DMS79 treated with DMSO at 0.1 percent for 48 hours (cell line): Measurements from ENCODE around the gene CDC37.

Source experiments
- DNase-seq: peaks from one replicate; lab custom pipeline; 2025; lab: John Stamatoyannopoulos, UW

The CDC37 gene

DNA sequence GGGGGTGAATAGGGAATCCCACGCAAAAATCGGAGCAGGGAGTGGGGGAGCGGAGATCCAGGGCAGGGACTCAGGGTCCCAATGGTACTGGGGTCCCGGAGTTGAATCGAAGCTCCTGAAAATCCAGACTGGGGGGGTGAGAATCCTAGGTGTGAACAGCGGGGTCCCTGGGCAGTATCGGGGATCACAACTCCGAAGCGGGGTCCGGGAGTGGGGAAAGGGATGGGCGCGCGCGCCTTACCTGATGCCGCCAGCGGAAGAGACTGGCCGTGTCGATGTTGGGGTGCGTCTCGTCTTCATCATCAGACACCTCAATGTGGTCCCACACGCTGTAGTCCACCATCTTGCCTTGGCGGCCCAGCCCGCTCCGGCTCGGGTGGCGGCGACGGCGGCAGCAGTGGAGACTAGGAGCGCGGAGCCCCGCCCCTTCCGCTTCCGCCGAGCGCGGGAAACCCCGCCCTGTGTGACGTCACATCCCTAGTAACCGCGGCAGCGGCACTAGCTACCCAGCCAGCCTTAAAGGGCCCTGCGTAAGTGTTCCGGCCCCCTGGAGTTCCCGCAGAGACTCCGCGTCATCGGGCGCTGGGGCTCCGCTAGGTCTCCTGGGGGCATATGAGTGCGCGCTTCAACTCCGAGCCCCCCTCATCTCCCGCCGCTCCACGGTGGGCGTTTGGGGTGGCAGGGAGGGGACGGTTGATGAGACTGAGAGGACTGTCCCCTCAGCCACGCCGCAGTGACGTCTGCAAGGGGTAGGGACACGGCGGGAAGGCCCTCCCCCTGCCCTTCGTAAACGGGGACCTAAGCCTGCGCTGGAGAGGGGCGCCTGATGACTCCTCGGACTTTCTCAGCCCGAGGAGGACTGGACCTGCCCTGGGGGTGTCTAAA is at the start of gene CDC37:
Gene CDC37 (minus strand): TSS at position 406 of the 885 bp plus-strand sequence. CDS start 63 bp downstream, at position 343.
- peak; percentile 95 for DNase-seq

GRCh38 chr19:10450853-10451609 is 47.7 kb upstream of the CDC37 start:
- DNase-seq: no peak

DNA sequence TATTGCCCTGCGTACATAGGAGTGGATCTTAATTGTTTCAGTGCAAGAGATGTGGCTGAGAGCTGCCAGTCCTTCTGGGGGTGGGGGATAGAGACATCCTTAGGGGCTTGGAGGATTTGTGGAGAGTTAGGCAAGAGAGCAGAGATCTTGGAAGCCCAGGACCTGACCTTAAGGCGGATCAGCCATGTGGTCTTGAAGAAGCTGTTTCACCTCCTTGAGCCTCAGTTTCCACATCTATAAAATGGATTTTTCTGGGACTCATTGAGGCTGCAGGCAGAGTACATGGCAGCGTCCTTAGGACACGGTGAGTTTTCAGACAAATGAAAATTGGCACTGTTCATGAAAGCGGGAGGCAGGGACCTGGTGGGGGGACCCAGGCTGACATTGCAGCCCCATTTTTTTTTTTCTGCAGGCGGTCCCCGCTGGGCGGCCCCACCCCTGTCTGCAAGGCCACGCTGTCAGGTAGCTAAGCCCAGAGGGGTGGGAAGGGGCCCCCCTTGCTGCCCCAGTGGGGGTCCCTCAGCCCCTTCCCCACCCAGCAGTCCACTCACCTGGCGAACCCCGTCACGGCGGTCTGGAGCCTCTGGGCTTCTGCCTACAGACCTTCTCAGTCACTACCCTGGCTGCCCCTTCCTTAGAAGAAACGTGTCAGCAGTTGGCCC is 47.0 kb upstream of the CDC37 start:
- no peak for DNase-seq

GRCh38 chr19:10449037-10449436 is 45.7 kb upstream of the CDC37 start:
- DNase-seq: no peak

DNA sequence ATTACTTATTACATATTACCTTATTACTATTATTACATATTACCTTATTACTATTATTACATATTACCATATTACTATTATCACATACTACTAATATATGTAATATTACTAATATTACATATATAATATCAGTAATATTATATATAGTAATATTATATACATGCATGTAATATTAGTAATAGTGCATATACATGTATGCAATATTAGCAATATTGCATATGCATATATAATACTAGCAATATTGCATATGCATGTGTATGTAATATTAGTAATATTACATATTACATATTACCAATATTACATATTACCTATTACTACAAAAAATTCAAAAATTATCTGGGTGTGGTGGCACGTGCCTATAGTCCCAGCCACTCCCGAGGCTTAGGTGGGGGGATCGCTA is 39.4 kb upstream of the CDC37 start:
- DNase-seq: no peak

- DNase-seq: no peak
Observed at GRCh38 chr19:10439588-10439987, 36.2 kb upstream of the CDC37 start.

- no peak for DNase-seq
Observed at GRCh38 chr19:10433131-10433536, 29.8 kb upstream of the CDC37 start.

DNA sequence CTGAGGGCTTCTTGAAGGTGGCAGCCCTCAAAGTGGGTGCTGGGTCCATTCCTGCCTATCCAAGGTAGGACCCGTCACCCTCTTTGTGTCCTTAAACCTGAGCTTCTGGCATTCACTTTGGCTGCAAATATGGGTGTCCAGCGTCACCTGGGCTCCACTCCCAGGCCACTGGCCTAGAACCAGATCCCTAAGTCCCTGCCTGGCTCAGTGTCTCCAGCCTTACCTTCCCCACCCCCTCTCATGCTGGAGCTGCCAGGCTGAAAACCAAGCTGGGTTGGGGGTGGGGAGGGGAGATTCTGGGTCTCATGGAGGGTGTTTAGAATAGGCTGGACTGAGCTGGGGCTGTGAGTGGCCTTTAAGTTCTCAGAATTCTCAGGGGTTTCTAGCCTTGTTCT is 29.4 kb upstream of the CDC37 start:
- DNase-seq: no peak

GRCh38 chr19:10431943-10432735 is 28.8 kb upstream of the CDC37 start:
- DNase-seq: no peak

DNA sequence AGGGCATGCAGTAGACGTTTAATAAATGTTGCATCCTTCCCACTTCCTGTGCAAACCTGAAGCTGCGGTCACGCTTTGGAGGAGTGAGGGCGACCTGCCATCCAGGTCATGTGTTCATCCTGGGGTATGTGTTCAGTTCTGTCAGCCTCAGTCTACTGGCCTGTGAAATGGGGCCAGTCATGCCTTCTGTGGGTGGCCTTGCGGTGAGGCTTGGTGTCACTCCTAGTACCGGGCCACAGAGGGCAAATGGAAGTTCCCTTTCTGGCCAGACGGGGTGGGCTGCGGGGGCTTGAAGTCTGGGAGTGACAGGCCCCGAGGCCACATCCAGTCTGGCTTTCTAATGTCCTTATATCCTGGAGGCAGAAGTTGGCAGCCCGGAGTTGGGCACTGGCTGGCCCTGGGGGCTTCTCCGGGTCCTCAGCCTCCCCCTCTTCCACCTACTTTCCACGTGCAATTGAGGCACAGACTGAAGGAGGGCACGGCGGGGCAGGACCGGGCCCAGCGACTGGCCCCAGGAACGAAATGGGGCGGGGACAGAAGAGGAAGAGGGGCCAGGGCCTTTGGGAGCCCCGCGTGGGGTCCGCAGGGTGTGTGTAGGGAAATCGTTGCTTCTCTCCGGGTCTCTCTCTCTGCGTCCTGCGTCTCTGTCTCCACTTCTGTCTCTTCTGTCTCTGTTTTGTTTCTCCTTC is 28.1 kb upstream of the CDC37 start:
- no peak for DNase-seq

DNA sequence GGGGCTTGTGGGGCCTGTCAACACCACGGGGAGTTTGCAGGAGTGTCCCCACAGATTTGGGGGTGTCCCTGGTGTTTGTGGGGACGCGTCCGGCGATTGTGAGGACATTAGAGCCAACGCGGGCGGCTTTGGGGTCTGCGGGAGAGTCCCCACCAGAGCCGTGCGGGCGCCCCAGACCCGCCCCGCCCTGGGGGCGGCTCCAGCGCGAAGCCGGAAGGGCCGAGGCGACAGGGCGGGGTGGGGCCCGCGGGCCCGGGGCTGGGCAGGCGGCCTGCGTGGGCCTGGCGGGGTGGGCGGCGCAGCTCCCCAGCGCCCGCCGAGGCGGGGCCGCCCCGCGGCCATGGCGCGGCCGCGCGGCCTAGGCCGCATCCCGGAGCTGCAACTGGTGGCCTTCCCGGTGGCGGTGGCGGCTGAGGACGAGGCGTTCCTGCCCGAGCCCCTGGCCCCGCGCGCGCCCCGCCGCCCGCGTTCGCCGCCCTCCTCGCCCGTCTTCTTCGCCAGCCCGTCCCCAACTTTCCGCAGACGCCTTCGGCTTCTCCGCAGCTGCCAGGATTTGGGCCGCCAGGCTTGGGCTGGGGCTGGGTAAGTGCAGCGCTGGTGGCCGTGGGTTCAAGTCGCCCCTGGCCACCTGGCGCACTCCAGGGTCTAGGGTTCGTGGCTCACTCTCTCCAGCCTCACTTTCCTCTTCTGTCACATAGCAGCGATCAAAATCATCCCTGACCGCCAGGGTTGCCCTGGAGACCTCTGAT is 27.3 kb upstream of the CDC37 start:
- no peak for DNase-seq

GRCh38 chr19:10428996-10429381 is 25.6 kb upstream of the CDC37 start:
- no peak for DNase-seq

GRCh38 chr19:10427169-10427568 is 23.8 kb upstream of the CDC37 start:
- DNase-seq: no peak

DNA sequence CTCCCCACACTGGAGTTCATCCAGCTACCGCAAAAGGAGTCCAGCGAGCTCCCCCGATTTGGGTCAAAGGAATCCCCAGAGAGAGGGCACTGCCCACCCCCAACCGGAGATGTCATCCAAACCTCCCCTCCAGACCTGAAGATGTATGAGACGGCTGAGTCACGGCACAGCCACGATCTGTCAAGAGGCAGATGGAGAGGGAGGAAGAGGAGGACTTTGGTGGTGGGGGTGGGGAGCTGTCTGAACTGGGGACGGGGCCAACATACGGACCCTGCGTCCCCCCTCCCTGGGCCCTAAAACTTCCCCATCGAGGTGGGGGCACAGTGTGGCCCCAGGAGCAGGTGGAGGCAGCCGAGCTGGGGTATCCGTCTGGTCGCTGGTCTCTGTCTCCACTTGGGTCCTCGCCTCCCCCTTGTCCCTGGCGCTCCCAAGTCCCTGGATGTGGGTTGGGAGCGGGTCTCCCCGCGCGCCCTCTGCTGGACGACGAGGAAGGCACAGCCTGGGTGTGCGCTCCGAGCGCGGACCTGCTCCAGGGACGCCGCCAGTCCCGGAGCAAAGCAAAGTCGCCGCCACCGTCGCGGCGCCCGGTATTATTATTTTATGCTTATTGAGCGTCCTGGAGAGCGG is 20.8 kb upstream of the CDC37 start:
- peak; percentile 54 for DNase-seq

DNA sequence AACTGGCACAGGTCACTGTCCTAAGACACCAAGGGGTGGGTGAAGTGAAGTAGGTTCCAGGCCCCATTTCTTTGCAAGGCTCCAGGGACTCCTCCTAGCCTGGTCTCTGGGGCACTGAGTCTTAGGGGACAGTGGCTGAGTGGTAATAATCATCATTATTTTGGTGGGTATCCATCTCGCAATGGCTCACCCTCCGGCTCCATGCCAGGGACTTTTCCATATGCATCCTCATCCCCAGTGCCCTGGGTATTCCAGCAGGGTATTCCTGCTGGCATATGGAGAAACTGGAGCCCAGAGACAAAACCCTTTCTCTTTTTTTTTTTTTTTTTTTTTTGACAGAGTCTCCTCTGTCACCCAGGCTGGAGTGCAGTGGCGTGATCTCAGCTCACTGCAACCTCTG is 19.5 kb upstream of the CDC37 start:
- no peak for DNase-seq

DNA sequence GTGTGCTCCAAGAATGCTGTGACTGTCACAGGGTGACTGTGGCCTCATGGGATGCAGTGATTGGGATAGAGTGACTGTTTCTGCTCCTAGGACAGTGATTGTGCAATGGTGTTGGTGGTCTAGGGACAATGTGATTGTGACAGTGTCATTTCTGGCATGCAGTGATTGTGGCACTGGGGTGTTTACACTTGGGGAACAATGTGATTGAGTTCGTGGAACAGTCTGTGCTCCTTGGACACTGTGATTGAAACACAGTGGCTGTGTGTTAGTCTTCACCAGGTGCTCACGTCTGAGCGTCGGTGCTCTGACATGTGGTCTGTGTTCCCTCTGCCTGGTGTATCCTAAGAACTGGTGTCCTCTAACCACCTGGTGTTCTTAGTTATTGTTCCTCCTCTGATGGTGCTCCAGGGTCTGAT is 18.7 kb upstream of the CDC37 start:
- no peak for DNase-seq

DNA sequence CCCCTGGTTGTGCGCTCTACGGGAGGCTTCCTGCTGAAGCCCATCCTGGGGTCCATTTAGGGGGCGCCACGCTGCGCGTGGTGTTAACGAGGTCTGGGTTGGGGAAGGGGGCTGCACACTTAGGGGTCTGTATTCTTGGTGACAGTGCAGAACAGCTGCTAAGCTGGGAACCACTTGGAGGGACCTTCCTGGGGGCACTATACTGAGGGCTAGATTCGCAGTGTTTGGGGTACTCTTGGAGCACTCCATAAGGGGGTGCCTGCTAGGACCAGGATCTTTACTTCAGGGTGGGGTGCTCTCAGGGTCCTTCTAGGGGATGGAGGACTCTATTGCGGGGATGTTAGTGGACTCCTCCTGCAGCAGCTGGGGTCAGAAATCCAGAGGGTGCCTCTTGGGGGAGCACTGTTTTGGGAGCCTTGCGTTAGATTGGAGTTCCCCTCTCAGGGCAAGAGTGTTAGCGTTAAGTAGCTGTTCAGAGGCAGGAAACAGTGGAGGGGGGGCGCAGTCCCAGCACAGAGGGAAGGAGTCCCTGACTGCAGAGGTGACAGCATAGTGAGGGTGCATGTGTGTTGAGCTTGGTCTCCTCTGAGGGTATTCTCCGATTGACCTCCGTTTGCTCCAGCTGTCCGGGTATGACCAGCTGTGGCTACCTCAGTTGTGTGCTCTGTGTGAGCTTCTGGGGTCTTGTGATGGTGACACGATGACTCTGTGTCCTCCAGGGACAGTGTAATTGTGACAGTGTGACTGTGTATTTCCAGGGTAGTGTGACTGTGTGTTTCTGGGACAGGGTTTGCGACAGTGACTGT is 18.1 kb upstream of the CDC37 start:
- DNase-seq: no peak

GRCh38 chr19:10420444-10421239 is 17.3 kb upstream of the CDC37 start, which contains the start of gene PDE4A:
PDE4A (plus strand) TSS chr19:10420538; CDS start chr19:10420765, 227 bp downstream.
- no peak for DNase-seq
